GM19238 (cell line): Measurements from ENCODE around the gene ASTN2.

Source experiments
- DNase-seq: peaks from one replicate; pipeline ENCODE4 v3.0.0; 2011; ENCODE audit warnings: low spot score; ENCODE audit not compliant: insufficient read length

The ASTN2 gene

GRCh38 chr9:116821633-116822229 lies 593.1 kb downstream of the ASTN2 start:
- DNase-seq, result no peak

GRCh38 chr9:116819116-116819515 lies 595.7 kb downstream of the ASTN2 start:
- DNase-seq, result no peak

- DNase-seq, result no peak
These were observed 597.1 kb downstream of the ASTN2 start for GRCh38 chr9:116817762-116818161.

- no peak for DNase-seq
These were observed 598.4 kb downstream of the ASTN2 start for GRCh38 chr9:116816484-116816883.

GRCh38 chr9:116815835-116816234 lies 599.0 kb downstream of the ASTN2 start:
- no peak for DNase-seq

- DNase-seq, result no peak
These were observed 601.9 kb downstream of the ASTN2 start for GRCh38 chr9:116813031-116813300.

- DNase-seq, result no peak
These were observed 602.4 kb downstream of the ASTN2 start for GRCh38 chr9:116812231-116813030.

- DNase-seq, result no peak
These were observed 605.2 kb downstream of the ASTN2 start for GRCh38 chr9:116809656-116810055.

GRCh38 chr9:116806075-116806474 lies 608.8 kb downstream of the ASTN2 start:
- DNase-seq, result no peak

- no peak for DNase-seq
These were observed 614.0 kb downstream of the ASTN2 start for GRCh38 chr9:116800885-116801284.

- no peak for DNase-seq
These were observed 614.8 kb downstream of the ASTN2 start for GRCh38 chr9:116800074-116800473.

- no peak for DNase-seq
These were observed 616.3 kb downstream of the ASTN2 start for GRCh38 chr9:116798521-116798920.

GRCh38 chr9:116797276-116797675 lies 617.6 kb downstream of the ASTN2 start:
- DNase-seq, result no peak

GRCh38 chr9:116796669-116797068 lies 618.2 kb downstream of the ASTN2 start:
- no peak for DNase-seq

GRCh38 chr9:116795821-116796220 lies 619.0 kb downstream of the ASTN2 start:
- DNase-seq, result no peak

GRCh38 chr9:116792271-116792670 lies 622.6 kb downstream of the ASTN2 start:
- DNase-seq, result no peak

- DNase-seq, result no peak
These were observed 623.5 kb downstream of the ASTN2 start for GRCh38 chr9:116791326-116791725.

- no peak for DNase-seq
These were observed 625.8 kb downstream of the ASTN2 start for GRCh38 chr9:116789081-116789480.

GRCh38 chr9:116786737-116787136 lies 628.1 kb downstream of the ASTN2 start:
- DNase-seq, result no peak

- DNase-seq, result no peak
These were observed 637.7 kb downstream of the ASTN2 start for GRCh38 chr9:116777116-116777515.

- no peak for DNase-seq
These were observed 640.3 kb downstream of the ASTN2 start for GRCh38 chr9:116774421-116775180.

- no peak for DNase-seq
These were observed 647.6 kb downstream of the ASTN2 start for GRCh38 chr9:116767219-116767618.

GRCh38 chr9:116765011-116765410 lies 649.8 kb downstream of the ASTN2 start:
- DNase-seq, result no peak
